GM23338 (cell line): Measurements from ENCODE around the gene CACNG6. TPM values are rescaled to one million over a fixed set of nuclear protein-coding genes. Genes with fewer than 3 reads are reported as not detected.

Source experiments
- ATAC-seq: fragments of 200-7000 bp; cut with Tn5 transposase; 3 replicates; pipeline ENCODE4 v1.9.1; 2020
- DNase-seq: peaks from one replicate; pipeline ENCODE4 v3.0.0-alpha.2; 2015; ENCODE audit warnings: low spot score
- H2AFZ ChIP-seq: fragments of 200-600 bp; sonication (generic); 2 replicates; pipeline ENCODE4 v1.8.0; 2016; ENCODE audit warnings: antibody characterized with exemption, mild to moderate bottlenecking, moderate library complexity
- H3F3A ChIP-seq: fragments of 200-600 bp; sonication (generic); replicated peaks from 2 replicates; pipeline ENCODE4 v1.8.0; 2017; ENCODE audit warnings: antibody characterized with exemption, mixed run types, low read depth
- H3K27ac ChIP-seq: fragments of 200-600 bp; sonication (generic); 2 replicates; pipeline ENCODE4 v1.6.1; 2016; ENCODE audit warnings: low read depth
- H3K27me3 ChIP-seq: fragments of 200-600 bp; sonication (generic); 2 replicates; pipeline ENCODE4 v1.8.0; 2016; ENCODE audit warnings: mild to moderate bottlenecking, mixed run types, moderate library complexity; ENCODE audit not compliant: insufficient read depth
- H3K36me3 ChIP-seq: fragments of 200-600 bp; sonication (generic); 2 replicates; pipeline ENCODE4 v1.8.0; 2016; ENCODE audit warnings: mild to moderate bottlenecking; ENCODE audit not compliant: insufficient read depth
- H3K4me1 ChIP-seq: fragments of 200-600 bp; sonication (generic); 2 replicates; pipeline ENCODE4 v1.8.0; 2016; ENCODE audit warnings: mild to moderate bottlenecking, moderate library complexity; ENCODE audit not compliant: insufficient read depth
- H3K4me2 ChIP-seq: fragments of 200-600 bp; sonication (generic); 2 replicates; pipeline ENCODE4 v1.7.1; 2017; ENCODE audit warnings: mixed run types
- H3K4me3 ChIP-seq: fragments of 200-600 bp; sonication (generic); 2 replicates; pipeline ENCODE4 v1.6.1; 2016; ENCODE audit warnings: mixed run types
- H3K79me2 ChIP-seq: fragments of 200-600 bp; sonication (generic); replicated peaks from 2 replicates; pipeline ENCODE4 v1.8.0; 2017; ENCODE audit warnings: mild to moderate bottlenecking; ENCODE audit not compliant: insufficient read depth
- H3K9me2 ChIP-seq: fragments of 200-600 bp; sonication (generic); 2 replicates; pipeline ENCODE4 v1.8.0; 2017; ENCODE audit not compliant: insufficient read depth
- H4K20me1 ChIP-seq: fragments of 200-600 bp; sonication (generic); replicated peaks from 2 replicates; pipeline ENCODE4 v1.8.0; 2017; ENCODE audit warnings: mild to moderate bottlenecking; ENCODE audit not compliant: insufficient read depth
- H3K27ac Mint-ChIP-seq: 2 replicates; pipeline ENCODE4 v1.8.0; 2020; ENCODE audit warnings: inconsistent platforms, mild to moderate bottlenecking, moderate library complexity, mixed read lengths
- H3K27me3 Mint-ChIP-seq: 3 replicates; pipeline ENCODE4 v1.8.0; 2022; ENCODE audit warnings: low read depth, mild to moderate bottlenecking, moderate library complexity, mixed read lengths, inconsistent platforms; ENCODE audit not compliant: insufficient read depth, poor library complexity
- H3K36me3 Mint-ChIP-seq: 3 replicates; pipeline ENCODE4 v1.8.0; 2021; ENCODE audit warnings: low read depth, mild to moderate bottlenecking, inconsistent platforms, moderate library complexity, mixed read lengths
- H3K4me1 Mint-ChIP-seq: 3 replicates; pipeline ENCODE4 v1.8.0; 2020; ENCODE audit warnings: mild to moderate bottlenecking, inconsistent platforms, mixed read lengths
- H3K4me3 Mint-ChIP-seq: 3 replicates; pipeline ENCODE4 v1.8.0; 2021; ENCODE audit warnings: moderate library complexity, mild to moderate bottlenecking, inconsistent platforms, mixed read lengths
- H3K9me3 Mint-ChIP-seq: 3 replicates; pipeline ENCODE4 v1.8.0; 2020; ENCODE audit warnings: moderate library complexity, mild to moderate bottlenecking, inconsistent platforms, mixed read lengths
- CREB1 ChIP-seq: fragments of 250-450 bp; sonication (Bioruptor Pico); IDR thresholded peaks from 2 replicates; pipeline ENCODE4 v1.5.0; 2020; ENCODE audit warnings: low read depth, mild to moderate bottlenecking, moderate library complexity
- CTCF ChIP-seq, 2 experiments: fragments of 200-600 bp in 1 of 2; sonication (generic) in 1 of 2; conservative IDR thresholded peaks; 2 replicates each; pipeline versions ENCODE4 v1.5.1 to v1.6.1; 2016 to 2017; ENCODE audit warnings: antibody characterized with exemption in 2 of 2, low read depth in 2 of 2, mild to moderate bottlenecking in 2 of 2, moderate library complexity in 1 of 2
- ETS1 ChIP-seq: IDR thresholded peaks from 2 replicates; pipeline ENCODE4 v1.6.1; 2016; ENCODE audit warnings: antibody characterized with exemption
- EZH2 ChIP-seq: fragments of 200-600 bp; sonication (generic); IDR thresholded peaks from one replicate; pipeline ENCODE4 v1.8.0; 2017; ENCODE audit warnings: antibody characterized with exemption, mild to moderate bottlenecking, low read depth; ENCODE audit not compliant: unreplicated experiment
- EZH2phosphoT487 ChIP-seq: fragments of 200-600 bp; sonication (generic); IDR thresholded peaks from one replicate; pipeline ENCODE4 v1.8.1; 2018; ENCODE audit warnings: antibody characterized with exemption; ENCODE audit not compliant: unreplicated experiment
- JUNB ChIP-seq: IDR thresholded peaks from one replicate; pipeline ENCODE4 v1.6.1; 2016; ENCODE audit warnings: antibody characterized with exemption; ENCODE audit not compliant: unreplicated experiment
- POLR2AphosphoS5 ChIP-seq: IDR thresholded peaks from 2 replicates; pipeline ENCODE4 v1.6.1; 2016; ENCODE audit warnings: antibody characterized with exemption, low read depth
- REST ChIP-seq: IDR thresholded peaks from one replicate; pipeline ENCODE4 v1.6.1; 2018; ENCODE audit warnings: antibody characterized with exemption; ENCODE audit not compliant: unreplicated experiment
- STAT1 ChIP-seq: IDR thresholded peaks from one replicate; pipeline ENCODE4 v1.6.1; 2016; ENCODE audit warnings: antibody characterized with exemption; ENCODE audit not compliant: unreplicated experiment
- ZNF114 ChIP-seq: fragments of 250-450 bp; sonication (Bioruptor Pico); IDR thresholded peaks from 2 replicates; pipeline ENCODE4 v1.5.0; 2020; ENCODE audit warnings: mild to moderate bottlenecking, moderate library complexity
- ZNF331 ChIP-seq: fragments of 250-450 bp; sonication (Bioruptor Pico); IDR thresholded peaks from 2 replicates; pipeline ENCODE4 v1.5.0; 2020; ENCODE audit warnings: low read depth, mild to moderate bottlenecking, moderate library complexity
- polyA plus RNA-seq: library from polyadenylated mRNA; unstranded; fragments of >200 nt; fragmentation: Nextera tagmentation; extraction: Ambion mirVana; gene quantifications from 2 replicates; pipeline ENCODE4 v1.2.1, GENCODE V29; 2016
- total RNA-seq: library from RNA; depleted of rRNA; stranded (reverse); fragments of >200 nt; shearing (Covaris generic); gene quantifications from 2 replicates; pipeline ENCODE4 v1.2.3, GENCODE V29; 2014

Gene CACNG6
- total and polyA plus RNA-seq, 2 experiments from 2014 or later = 0.38 to 1.5 TPM

GRCh38 chr19:53998223-53998622 is 6.8 kb downstream of the CACNG6 start (continued):
- TF ChIP-seq EZH2 = no peak
- TF ChIP-seq STAT1 = no peak
- no peak for TF ChIP-seq ZNF331 (CRISPR knock-in tag)
- TF ChIP-seq REST = no peak
- no peak for TF ChIP-seq CREB1 (CRISPR knock-in tag)
- TF ChIP-seq JUNB = no peak
- no peak for TF ChIP-seq EZH2phosphoT487

DNA sequence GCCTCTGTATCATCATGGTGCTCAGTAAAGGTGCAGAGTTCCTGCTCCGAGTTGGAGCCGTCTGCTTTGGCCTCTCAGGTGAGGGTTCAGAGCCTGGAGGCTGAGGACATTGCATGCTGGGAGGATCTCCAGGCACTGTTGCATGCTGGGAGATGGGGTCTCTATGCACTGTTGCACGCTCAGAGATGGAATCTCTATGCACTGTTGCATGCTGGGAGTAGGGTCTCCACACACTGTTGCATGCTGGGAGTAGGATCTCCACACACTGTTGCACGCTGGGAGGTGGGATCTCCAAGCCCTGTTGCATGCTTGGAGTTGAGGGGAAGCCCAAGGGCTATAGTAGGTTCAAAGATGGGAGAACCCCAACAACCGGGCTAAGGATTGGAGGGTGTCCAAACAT is 8.3 kb downstream of the CACNG6 start:
- Histone ChIP-seq H3K4me1 (peaks cover 7% of the 10 kb centered on the region; the same call in 1 of the 2 replicates), H3K27me3 (peaks cover 66% of the 10 kb centered on the region), H2AFZ (no peak overlapping the region), H3K79me2 (no peaks in the 10 kb centered on the region), H4K20me1 (no peaks in the 10 kb centered on the region), H3K4me2 (no peak overlapping the region), H3K27ac (no peak overlapping the region), H3K4me3 (no peak overlapping the region), H3F3A (0 out of 2 replicates have a peak, but pooled peaks cover 4% of the 10 kb centered on the region), H3K36me3 (no peaks in the 10 kb centered on the region), H3K9me2 (peaks cover 4% of the 10 kb centered on the region; the same call in 1 of the 2 replicates)
- no peak overlapping the region; the same call in 2 of the 3 replicates for H3K4me3 Mint-ChIP-seq
- ATAC-seq = no peak
- no peaks in the 10 kb centered on the region; the same call in 2 of the 3 replicates for H3K36me3 Mint-ChIP-seq
- H3K27ac Mint-ChIP-seq = no peak overlapping the region
- H3K27me3 Mint-ChIP-seq = peaks cover 37% of the 10 kb centered on the region
- H3K4me1 Mint-ChIP-seq = peaks cover 7% of the 10 kb centered on the region; the same call in 2 of the 3 replicates
- DNase-seq = no peak
- H3K9me3 Mint-ChIP-seq = no peaks in the 10 kb centered on the region
- TF ChIP-seq CREB1 (CRISPR knock-in tag) = no peak
- TF ChIP-seq REST = no peak
- no peak for TF ChIP-seq POLR2AphosphoS5
- TF ChIP-seq CTCF (conservative IDR thresholded peaks at IDR 0.05; ENCODE audit: low read depth in 2 of 2) = no peak
- TF ChIP-seq ZNF114 (CRISPR knock-in tag) = no peak
- no peak for TF ChIP-seq EZH2
- no peak for TF ChIP-seq STAT1
- no peak for TF ChIP-seq ETS1
